Measurements from ENCODE around the gene ALDH1L2. TPM values are rescaled to one million over a fixed set of nuclear protein-coding genes. Genes with fewer than 3 reads are reported as not detected.
"Not testable (repeated sequence)": the region's sequence is repeated elsewhere in the genome, so short reads cannot be mapped to it uniquely, and the experiment has no call there.

ALDH1L2 gene
- total RNA-seq, 1 donor from 2014 or later: 0.65 TPM

GRCh38 chr12:104977688-104978087 is 106.6 kb downstream of the ALDH1L2 start:
- DNase-seq (ENCODE audit: low read depth): not testable (repeated sequence)

GRCh38 chr12:104976703-104977102 is 107.6 kb downstream of the ALDH1L2 start:
- no peak for DNase-seq (ENCODE audit: low read depth)

GRCh38 chr12:104975587-104976343 is 108.5 kb downstream of the ALDH1L2 start:
- DNase-seq (ENCODE audit: low read depth): peak; percentile 64

GRCh38 chr12:104974626-104975290 is 109.5 kb downstream of the ALDH1L2 start:
- no peak for DNase-seq (ENCODE audit: low read depth)

GRCh38 chr12:104973250-104973649 is 111.0 kb downstream of the ALDH1L2 start:
- no peak for DNase-seq (ENCODE audit: low read depth)

GRCh38 chr12:104971306-104971705 is 113.0 kb downstream of the ALDH1L2 start:
- DNase-seq (ENCODE audit: low read depth): no peak

Other genes starting within 250 kb of the ALDH1L2 start
- gene SLC41A2, start 126.2 kb downstream of the ALDH1L2 start, total RNA-seq: 99.2 and 152 TPM in 2 replicates
- gene NOPCHAP1, start 98.1 kb downstream of the ALDH1L2 start, total RNA-seq: 4.5 and 13.5 TPM in 2 replicates
- gene WASHC4, start 23.3 kb upstream of the ALDH1L2 start, total RNA-seq: 107 and 169 TPM in 2 replicates
- 39.9 and 111 TPM in 2 replicates for gene APPL2, start 151.7 kb upstream of the ALDH1L2 start, total RNA-seq
- 468 and 490 TPM in 2 replicates for gene C12orf75, start 246.2 kb upstream of the ALDH1L2 start, total RNA-seq

All from renal cortical epithelial cell (primary cell).